Stimulated activated CD8-positive, alpha-beta memory T cell treated with anti-CD3 and anti-CD28 coated beads, Interleukin-7, amount 100 ng/mL, for 1 hour (primary cell): ENCODE data around the gene CCL20.
A peak's percentile ranks its signal among the peaks of the same experiment; 100 is the strongest.

ENCODE experiments used
- DNase-seq, 2 donors: peaks; one replicate each; pipeline ENCODE4 v3.0.0-alpha.2; 2020; ENCODE audit warnings: low read depth in 2 of 2

The CCL20 gene

GRCh38 chr2:227802882-227803281 lies 10.8 kb upstream of the CCL20 start:
- DNase-seq: no peak

DNA sequence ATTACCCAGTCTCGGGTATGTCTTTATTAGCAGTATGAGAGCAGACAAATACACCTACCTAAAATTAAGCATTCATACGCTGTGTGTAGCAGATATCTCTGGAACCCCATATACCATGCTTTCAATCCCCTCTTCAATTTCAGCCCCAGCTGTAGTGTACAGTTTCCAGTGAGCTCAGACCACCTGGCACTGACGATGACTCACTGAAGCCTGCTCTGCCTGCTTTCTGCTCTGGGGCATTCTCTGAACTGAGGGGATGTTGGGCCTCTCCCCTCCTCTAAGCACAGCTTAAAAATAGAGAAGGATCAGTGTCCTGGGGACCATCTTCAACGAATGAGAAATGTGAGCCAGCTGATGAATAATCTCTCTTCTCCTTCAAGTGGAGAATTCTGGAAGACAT lies 8.7 kb upstream of the CCL20 start:
- no peak for DNase-seq

DNA sequence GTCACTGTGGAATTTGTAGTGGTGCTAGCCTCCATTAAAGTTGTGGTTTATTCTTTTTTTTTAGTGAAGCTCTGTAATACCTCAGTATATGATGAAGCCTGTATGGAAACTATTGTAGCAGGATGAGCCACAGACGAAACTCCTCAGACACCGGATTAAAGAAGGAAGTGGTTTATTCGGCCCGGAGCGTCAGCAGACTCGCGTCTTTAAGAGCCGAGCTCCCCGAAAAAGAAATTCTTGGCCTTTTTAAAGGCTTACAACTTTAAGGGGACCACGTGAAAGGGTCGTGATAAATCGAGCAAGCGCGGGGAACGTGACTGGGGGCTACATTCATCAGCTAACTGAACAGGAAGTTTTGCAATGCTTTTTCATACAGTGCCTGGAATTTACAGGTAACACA lies 8.1 kb upstream of the CCL20 start:
- DNase-seq: no peak

- DNase-seq: no peak
Measured at GRCh38 chr2:227808936-227809335, 4.7 kb upstream of the CCL20 start.

GRCh38 chr2:227812001-227812400 lies 1.6 kb upstream of the CCL20 start:
- DNase-seq: no peak

DNA sequence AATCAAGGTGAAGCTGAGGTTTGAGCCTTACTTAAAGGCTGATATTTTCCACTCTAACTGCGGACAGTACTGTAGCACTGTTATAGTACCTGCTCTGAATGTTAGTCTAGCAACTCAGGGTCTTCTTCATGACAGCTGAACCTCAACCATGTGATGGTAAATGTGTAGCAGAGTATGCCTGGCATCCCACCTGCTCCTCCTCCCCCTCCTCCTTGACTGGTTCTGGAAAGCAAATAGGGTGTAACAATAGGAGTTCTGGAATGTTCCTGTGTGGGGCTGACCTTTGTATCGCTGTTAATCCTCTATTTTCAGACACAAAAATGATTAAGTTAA lies 447 bp upstream of the CCL20 start:
- no peak for DNase-seq

GRCh38 chr2:227815066-227815465 lies 1.4 kb downstream of the CCL20 start:
- DNase-seq: no peak

DNA sequence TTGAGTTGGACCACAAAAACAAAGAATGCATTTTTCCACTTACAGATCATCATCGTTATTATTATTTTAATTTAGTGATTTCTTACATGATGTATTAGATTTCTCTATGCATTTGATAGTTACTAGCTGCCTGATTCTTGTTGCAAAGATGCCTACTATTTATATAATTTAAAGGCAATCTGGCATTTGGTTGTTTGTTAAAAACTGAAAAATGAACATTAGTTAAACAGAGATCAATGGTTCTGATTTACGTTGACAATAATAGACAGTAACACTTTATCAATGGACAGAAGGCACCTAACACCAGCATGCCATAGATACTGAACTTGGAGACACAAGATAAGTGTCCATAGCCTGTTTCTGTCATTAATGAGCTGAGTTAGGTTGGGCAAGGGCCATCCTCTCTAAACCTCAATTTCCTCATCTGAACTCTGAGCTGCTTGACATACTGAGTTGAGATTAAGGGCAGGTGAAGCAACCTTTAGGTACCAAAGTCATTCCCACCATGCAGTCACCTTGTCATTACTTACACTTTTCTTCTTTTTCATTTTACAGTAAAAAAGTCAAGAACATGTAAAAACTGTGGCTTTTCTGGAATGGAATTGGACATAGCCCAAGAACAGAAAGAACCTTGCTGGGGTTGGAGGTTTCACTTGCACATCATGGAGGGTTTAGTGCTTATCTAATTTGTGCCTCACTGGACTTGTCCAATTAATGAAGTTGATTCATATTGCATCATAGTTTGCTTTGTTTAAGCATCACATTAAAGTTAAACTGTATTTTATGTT lies 3.1 kb downstream of the CCL20 start:
- DNase-seq: no peak

DNA sequence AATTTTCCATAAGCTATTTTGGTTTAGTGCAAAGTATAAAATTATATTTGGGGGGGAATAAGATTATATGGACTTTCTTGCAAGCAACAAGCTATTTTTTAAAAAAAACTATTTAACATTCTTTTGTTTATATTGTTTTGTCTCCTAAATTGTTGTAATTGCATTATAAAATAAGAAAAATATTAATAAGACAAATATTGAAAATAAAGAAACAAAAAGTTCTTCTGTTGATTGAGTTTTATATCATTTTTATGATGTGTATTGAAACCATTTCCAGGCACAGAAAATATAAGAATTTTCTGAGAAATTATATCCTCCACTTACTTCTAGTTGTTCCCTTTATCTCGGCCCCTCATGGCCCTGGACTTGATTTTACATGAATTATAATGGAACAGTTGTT lies 3.7 kb downstream of the CCL20 start:
- no peak for DNase-seq

DNA sequence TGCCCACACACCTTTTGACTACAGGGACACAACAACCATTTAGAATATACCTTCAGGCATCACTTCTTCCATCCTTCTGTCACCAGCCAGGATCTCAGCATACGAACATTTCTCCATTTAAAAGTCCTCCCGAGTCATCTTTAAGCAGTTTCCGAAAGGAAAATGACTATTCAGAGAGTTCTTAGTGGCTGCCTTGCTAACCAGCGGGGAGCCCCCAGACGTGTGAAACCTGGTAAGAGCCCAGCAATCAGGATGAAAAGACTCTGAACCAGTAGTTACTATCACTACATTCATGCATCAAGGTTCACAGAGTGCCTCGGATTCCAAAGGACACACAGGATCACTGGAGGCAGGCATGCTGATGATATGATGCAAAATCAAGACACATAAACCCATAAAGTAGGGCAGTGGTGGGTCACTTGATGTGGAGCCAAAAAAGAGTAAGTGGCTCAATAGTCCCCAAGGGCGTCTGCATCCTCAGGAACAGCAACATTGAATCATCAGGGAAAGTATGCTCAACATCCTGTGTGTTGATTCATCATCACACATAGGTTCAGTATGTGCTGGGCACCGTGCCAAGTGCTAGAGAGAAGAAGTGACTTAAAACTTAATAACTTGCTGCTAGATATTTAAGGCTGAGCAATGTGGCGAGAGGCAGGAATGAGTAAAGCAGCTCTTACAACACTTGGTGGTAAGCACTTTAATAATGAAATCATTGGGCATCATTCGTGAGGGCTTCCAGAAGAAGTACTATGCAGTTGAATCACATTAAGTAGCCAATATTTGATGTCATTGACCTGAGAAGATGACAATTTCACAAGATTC lies 4.4 kb downstream of the CCL20 start:
- peak; percentile 2 to 12 for DNase-seq

GRCh38 chr2:227818675-227819397 lies 5.2 kb downstream of the CCL20 start:
- no peak for DNase-seq

- no peak for DNase-seq
Measured at GRCh38 chr2:227819398-227819697, 5.7 kb downstream of the CCL20 start.

- DNase-seq: no peak
Measured at GRCh38 chr2:227821043-227821942, 7.7 kb downstream of the CCL20 start.

- DNase-seq: no peak
Measured at GRCh38 chr2:227822416-227823003, 8.9 kb downstream of the CCL20 start.

GRCh38 chr2:227823922-227824321 lies 10.3 kb downstream of the CCL20 start:
- DNase-seq: no peak

DNA sequence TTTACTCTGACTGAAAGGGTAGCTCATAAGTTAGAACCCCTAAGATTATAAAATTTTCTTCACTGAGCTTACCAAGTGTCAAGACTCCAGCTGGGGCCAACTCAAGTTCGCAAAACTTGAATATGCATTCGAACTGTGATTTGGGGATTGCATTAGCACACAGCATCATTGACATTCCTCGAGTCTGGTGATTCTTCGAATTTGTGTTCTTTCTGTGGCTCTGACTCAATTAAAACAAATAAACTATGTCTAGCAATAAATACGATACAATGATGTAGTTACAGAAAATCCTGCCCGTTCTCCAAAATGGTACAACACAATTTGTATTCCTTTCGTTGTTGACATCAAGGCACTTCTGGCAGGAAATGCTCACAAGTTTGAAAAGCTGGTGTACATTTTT lies 11.1 kb downstream of the CCL20 start:
- DNase-seq: no peak

DNA sequence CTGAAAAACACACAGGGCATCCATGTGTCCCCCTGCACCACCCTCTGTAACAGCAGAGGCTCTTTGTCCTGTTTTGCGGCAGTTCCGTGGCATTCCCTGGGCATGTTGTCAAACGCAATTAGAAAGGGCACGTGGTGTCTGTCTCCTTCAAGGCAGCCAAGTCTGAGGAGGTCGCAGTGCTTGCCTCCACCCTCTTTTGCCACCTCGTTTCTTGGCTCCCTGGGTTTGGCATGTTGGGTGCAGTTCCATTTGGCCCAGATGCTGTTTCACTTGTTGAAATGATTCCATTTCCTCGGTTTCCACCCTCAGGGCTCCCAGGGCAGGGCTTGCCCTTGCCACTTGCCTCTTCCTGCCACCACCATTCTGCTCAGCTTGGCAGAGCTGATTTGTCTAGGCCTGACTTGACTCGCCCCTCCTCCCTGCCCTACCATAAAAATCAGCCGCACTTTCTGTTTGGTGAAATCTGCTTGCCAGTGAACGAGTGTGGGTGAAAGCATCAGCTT lies 12.4 kb downstream of the CCL20 start:
- no peak for DNase-seq

DNA sequence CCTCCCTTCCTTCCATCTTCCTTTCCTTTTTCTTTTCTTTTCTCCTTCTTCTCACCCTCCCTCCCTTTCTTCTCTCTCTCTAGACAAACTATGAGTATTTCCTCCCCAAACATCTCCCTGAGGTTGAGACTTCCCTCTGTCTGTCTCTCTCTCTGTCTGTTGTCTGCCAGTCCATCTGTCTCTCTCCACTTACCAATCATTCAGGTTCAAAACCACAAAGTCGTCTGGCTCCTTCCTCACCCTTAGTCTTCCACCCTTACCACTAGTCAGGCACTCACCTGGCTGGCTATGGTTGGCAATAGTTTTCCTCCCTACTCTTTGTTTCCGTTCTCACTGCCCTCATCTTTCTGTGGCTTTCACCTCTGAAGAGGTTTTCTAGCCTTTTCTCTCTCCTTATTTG lies 12.9 kb downstream of the CCL20 start:
- no peak for DNase-seq

DNA sequence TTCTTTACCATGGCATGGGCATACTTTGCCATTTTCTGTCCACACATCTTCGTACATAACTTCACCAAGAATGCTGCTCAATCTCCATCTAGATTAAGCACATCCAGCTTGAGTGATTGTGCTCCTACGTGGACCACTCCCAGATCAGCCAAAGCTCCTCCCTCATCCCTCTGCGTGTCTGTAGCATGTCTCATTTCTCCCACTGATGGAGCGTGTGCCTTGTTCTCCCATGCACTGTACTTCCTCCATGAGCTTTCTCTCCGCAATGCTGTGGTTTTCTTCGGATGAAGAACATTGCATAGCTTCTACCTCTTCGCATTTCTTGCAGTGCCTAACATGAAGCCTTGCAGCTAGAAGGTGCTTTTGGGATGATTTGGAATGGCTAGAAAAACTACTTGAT lies 13.5 kb downstream of the CCL20 start:
- DNase-seq: no peak

DNA sequence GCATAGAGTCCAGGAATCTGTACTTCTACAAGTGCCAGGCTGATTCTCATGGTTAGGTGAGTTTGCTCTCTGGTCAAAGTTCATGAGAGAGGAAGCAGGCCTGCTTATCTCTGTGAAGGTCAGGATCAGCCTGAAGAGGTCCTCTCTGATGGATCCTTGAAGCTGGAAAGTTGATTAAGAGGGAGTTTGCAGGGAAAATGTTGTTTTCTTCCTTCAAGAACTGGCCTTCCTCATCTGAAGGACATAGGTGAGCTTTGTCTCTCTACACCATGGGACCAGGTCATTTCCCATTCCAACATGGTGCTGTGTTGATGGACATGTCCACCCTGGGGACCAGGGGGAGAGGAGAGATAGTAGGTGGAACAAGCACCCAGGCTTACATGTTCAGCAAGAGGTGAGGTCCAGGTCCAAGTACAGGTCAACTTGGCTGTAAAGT lies 14.9 kb downstream of the CCL20 start:
- DNase-seq: no peak

DNA sequence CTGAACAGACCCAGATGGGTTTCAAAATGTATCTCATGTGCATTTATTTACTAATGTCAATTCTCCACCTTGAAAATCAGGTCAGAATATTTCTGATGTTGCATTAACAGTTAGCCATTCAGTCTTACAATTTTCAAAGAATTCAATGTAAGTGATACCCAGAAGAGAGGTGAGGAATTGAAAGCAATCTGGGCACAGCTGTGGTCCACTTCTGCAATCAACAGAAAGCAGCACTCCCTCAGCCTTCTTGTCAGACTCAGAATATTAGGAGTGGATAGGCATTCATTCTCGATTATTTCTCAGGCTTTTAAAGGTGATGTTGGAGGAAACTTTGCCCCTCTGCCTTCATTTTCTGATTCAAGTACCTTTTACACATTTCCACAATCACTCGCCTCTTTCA lies 15.7 kb downstream of the CCL20 start:
- no peak for DNase-seq
